T-helper 1 cell treated with Interleukin-12 subunit alpha and Interleukin-12 subunit beta and Interleukin-4 antibody, amounts not matched to agents 30 μg/mL and 1 μg/mL, for 36 hours (primary cell): ENCODE data around the gene SLC13A3.

Experiments used
- H3K27ac Mint-ChIP-seq: one replicate; pipeline ENCODE4 v1.8.0; 2021; ENCODE audit warnings: mild to moderate bottlenecking, mixed read lengths
- H3K27me3 Mint-ChIP-seq: one replicate; pipeline ENCODE4 v1.8.0; 2021; ENCODE audit warnings: low read depth, mixed read lengths
- H3K36me3 Mint-ChIP-seq: one replicate; pipeline ENCODE4 v1.8.0; 2021; ENCODE audit warnings: low read depth, mixed read lengths
- H3K4me1 Mint-ChIP-seq: one replicate; pipeline ENCODE4 v1.8.0; 2021; ENCODE audit warnings: low read depth, mixed read lengths
- H3K4me3 Mint-ChIP-seq: one replicate; pipeline ENCODE4 v1.8.0; 2021; ENCODE audit warnings: mild to moderate bottlenecking, moderate library complexity, mixed read lengths
- H3K9me3 Mint-ChIP-seq: one replicate; pipeline ENCODE4 v1.8.0; 2021; ENCODE audit warnings: mixed read lengths

SLC13A3 gene

DNA sequence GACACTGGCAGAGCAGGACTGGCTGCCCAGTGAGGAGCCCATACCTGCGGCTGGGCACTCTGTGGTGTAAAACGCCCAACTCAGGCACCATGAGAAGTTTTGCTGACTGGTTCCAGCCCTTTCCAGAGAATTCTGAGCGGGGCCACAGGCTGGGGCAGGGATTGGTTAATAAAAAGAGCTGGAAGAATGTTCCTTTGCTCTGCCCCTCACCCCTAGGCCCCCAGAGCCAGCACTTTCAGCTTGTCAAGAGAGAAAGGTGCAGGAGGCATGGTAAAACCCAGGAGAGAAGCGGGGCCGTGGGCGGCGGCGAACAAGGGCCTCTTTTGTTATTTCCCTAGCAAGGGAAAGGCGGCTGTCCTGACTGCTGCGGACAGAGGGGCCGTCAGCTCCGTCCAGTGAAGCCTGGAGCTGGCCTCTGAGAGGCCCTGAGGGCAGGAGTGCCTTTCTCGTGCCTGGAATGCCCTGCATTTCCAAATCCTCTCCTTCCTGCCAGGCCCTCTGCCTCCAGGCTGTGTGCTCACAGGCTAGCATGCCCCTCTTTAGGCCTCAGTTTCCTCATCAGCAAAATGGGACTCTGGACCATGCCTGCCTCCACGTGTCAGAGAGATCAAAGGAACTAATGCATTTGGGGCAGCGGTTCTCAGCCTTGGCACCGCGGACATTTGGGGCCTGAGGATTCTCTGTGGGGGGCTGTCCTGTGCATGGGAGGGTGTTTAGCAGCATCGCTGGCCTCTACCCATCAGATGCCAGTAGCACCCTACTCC is 12.9 kb downstream of the SLC13A3 start:
- Mint-ChIP-seq H3K27ac (no peak overlapping the region), H3K4me3 (no peak overlapping the region), H3K4me1 (no peaks in the 10 kb centered on the region), H3K9me3 (no peaks in the 10 kb centered on the region), H3K27me3 (peaks cover 8% of the 10 kb centered on the region), H3K36me3 (no peaks in the 10 kb centered on the region)

DNA sequence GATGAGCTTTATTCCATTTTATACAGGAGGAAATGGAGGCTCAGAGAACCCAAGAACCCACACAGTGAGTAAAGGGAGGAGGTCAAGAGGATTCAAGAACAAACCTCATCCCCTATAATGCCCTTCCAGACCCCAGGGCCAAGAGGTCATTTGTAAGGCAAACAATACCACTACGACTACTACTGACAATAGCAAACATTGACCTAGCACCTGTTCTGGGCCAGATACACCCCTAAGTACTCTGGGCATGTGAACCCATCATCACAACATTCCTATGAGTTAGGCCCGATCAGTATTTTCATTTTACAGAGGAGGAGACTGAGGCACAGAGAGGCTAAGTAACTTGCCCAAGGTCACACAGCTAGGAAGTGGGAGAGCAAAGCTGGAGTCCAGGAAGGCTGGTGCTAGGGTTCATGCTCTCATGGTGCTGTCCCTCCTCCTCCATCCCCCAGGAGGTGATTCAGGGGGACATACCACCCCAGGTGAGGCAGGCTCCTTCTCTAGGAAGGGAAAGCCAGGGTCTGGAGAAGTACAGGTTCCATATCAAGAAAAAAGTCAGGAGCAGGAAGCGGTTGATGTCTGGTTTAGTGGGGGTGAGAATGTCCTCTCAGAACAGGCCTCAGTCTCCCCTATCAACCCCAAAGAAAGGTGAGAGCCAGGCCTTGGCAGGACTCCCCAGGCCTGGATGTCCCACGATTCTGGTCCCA is 13.7 kb downstream of the SLC13A3 start:
- no peaks in the 10 kb centered on the region for H3K4me1 Mint-ChIP-seq
- no peaks in the 10 kb centered on the region for H3K36me3 Mint-ChIP-seq
- peaks cover 8% of the 10 kb centered on the region for H3K27me3 Mint-ChIP-seq
- H3K27ac Mint-ChIP-seq, result no peak overlapping the region
- no peak overlapping the region for H3K4me3 Mint-ChIP-seq
- no peaks in the 10 kb centered on the region for H3K9me3 Mint-ChIP-seq

DNA sequence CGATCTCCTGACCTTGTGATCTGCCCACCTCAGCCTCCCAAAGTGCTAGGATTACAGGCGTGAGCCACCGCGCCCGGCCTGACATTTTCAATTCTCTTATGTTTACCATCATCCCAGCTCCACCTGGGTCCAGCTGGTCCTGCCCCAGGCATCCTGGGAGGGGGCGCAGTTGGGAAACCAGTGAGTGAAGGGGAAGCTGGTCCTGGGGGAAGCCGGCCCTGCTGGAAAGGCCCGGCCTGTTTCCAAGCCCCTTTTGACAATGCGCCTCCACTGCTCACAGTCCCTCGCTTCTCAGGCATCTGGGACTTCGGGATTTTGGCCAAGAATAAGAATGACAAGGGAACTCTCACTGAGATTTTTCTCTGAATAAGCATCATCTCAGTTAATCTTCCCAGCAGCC is 14.2 kb downstream of the SLC13A3 start:
- no peaks in the 10 kb centered on the region for H3K4me1 Mint-ChIP-seq

DNA sequence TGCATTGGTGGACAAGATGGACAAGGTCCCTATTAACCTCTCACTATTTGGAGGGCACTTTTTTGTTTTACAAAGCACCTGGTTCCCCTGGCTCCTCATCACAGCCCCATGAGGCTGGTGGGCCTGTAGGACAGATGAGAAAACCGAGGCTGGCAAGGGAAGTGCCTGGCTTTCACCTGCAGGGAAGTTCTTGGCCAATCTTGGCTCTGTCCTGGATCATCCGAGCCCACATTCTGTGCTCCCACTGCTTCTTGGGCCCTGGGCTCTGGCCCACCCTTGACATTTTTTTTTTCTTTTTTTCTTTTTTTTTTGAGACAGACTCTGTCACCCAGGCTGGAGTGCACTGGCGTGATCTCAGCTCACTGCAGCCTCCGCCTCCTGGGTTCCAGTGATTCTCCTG is 14.7 kb downstream of the SLC13A3 start:
- no peaks in the 10 kb centered on the region for H3K4me1 Mint-ChIP-seq
- no peak overlapping the region for H3K4me3 Mint-ChIP-seq
- no peaks in the 10 kb centered on the region for H3K36me3 Mint-ChIP-seq
- peaks cover 8% of the 10 kb centered on the region for H3K27me3 Mint-ChIP-seq
- no peak overlapping the region for H3K27ac Mint-ChIP-seq
- no peaks in the 10 kb centered on the region for H3K9me3 Mint-ChIP-seq

More for the DNA sequence above, 14.2 kb downstream of the SLC13A3 start:
- H3K4me3 Mint-ChIP-seq, result no peak overlapping the region
- H3K27ac Mint-ChIP-seq, result no peak overlapping the region
- H3K27me3 Mint-ChIP-seq, result peaks cover 8% of the 10 kb centered on the region
- H3K9me3 Mint-ChIP-seq, result no peaks in the 10 kb centered on the region
- no peaks in the 10 kb centered on the region for H3K36me3 Mint-ChIP-seq

DNA sequence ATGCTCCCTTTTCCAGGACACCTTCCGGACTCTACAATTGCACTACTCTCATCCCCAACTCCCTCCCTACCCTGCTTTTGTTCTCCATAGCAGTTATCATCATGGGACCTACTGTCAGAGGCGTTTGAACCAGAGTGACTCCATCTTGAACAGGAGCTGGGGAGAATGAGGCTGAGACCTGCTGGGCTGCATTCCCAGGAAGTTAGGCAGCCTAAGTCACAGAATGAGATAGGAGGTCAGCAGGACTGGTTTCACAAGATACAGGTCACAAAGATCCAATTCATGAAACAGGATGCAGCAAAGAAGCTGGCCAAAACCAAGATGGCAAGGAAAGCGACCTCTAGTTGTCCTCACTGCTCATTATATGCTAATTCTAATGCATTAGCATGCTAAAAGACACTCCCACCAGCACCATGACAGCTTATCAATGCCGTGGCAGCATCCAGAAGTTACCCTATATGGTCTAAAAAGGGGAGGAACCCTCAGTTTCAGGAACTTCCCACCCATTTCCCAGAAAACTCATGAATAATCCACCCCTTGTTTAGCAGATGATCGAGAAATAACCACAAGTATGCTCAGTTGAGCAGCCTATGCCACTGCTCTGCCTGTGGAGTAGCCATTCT is 15.6 kb downstream of the SLC13A3 start:
- no peak overlapping the region for H3K4me3 Mint-ChIP-seq

DNA sequence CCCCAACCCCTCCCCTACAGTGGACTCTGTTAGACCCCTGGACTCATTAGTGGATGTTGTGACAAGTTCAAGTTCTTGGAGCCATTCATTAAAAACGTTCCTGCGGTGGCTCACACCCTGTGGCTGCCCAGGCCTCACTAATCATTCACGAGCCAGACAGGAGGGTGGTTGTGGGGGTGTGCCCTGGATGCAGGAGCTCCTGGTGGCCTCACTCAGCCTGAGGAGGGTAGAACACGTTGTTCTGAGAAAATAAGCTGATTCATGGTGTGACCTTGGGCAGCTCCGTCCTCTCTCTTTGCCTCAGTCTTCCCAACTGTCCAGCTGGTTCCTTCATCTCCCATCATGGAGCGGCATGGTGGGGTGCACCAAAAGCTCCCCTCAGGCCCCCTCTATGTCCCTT is 16.7 kb downstream of the SLC13A3 start:
- H3K4me1 Mint-ChIP-seq, result no peaks in the 10 kb centered on the region
- peaks cover 3% of the 10 kb centered on the region for H3K36me3 Mint-ChIP-seq
- peaks cover 17% of the 10 kb centered on the region for H3K27me3 Mint-ChIP-seq
- H3K4me3 Mint-ChIP-seq, result no peak overlapping the region
- peaks cover 4% of the 10 kb centered on the region for H3K9me3 Mint-ChIP-seq
- H3K27ac Mint-ChIP-seq, result no peak overlapping the region

More for the DNA sequence above, 15.6 kb downstream of the SLC13A3 start:
- H3K27ac Mint-ChIP-seq, result no peak overlapping the region
- peaks cover 8% of the 10 kb centered on the region for H3K27me3 Mint-ChIP-seq
- no peaks in the 10 kb centered on the region for H3K9me3 Mint-ChIP-seq
- no peaks in the 10 kb centered on the region for H3K36me3 Mint-ChIP-seq
- no peaks in the 10 kb centered on the region for H3K4me1 Mint-ChIP-seq

DNA sequence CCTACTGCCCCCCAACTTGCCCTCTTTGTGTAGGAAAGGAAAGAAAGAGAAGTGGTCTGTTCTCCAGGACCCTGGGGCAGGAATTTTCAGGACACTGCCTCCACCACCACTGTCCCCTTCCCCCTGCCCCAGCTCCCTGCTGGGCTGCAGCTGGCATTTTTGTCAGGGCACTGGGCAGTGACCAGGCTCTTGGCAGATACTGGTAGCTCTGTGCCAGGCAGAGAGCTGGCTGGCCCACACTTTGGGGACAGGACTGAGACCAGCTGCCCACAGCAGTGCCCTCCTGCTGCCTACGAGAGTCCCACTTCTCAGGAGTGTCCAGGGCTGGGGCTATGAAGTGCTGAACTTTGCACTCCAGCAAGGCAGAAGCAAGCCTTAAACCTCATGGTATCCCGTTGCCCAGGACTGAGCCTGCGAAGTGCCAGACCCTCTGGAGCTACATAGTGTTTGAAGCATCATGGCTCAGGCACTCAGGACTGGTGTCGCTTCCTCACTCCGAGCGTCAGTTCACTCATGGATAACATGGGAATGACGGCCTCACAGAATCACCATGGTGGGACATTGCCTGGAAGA is 19.3 kb downstream of the SLC13A3 start:
- Mint-ChIP-seq H3K36me3 (peaks cover 3% of the 10 kb centered on the region), H3K27ac (no peak overlapping the region), H3K4me1 (no peaks in the 10 kb centered on the region), H3K4me3 (no peak overlapping the region), H3K27me3 (peaks cover 22% of the 10 kb centered on the region), H3K9me3 (peaks cover 8% of the 10 kb centered on the region)

DNA sequence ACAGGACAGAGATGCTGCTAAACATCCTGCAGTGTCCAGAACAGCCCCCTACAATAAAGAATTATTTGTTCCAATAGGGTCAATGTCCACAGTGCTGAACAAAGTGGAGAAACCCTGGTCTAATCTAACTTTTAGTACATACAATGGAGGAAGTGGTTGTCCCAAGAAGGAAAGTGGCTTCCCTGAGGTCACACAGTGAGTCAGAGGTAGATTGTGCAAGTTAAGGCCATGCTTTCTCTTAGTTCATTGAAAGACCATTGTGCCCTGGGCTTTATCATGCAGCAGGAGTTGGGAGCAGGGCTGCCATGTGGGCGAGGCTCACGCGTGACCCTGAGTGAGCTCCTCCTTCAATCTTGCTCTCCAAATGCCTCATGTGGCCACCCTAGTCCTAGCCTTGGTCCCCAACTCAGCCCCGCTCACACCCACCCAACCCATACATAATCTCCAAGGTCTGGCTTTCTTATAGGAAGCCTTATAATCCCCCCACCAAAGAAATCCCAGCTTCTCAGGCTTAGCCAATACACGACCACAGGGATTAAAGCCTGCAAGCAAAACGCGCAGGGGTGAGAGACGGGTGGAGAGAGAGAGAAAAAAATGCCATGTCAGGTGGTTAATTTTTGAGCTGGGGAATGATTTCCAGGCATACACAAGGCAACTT is 19.9 kb downstream of the SLC13A3 start:
- peaks cover 8% of the 10 kb centered on the region for H3K9me3 Mint-ChIP-seq
- H3K4me3 Mint-ChIP-seq, result no peak overlapping the region
- no peaks in the 10 kb centered on the region for H3K4me1 Mint-ChIP-seq
- peaks cover 26% of the 10 kb centered on the region for H3K27me3 Mint-ChIP-seq
- H3K27ac Mint-ChIP-seq, result no peak overlapping the region
- H3K36me3 Mint-ChIP-seq, result peaks cover 3% of the 10 kb centered on the region

DNA sequence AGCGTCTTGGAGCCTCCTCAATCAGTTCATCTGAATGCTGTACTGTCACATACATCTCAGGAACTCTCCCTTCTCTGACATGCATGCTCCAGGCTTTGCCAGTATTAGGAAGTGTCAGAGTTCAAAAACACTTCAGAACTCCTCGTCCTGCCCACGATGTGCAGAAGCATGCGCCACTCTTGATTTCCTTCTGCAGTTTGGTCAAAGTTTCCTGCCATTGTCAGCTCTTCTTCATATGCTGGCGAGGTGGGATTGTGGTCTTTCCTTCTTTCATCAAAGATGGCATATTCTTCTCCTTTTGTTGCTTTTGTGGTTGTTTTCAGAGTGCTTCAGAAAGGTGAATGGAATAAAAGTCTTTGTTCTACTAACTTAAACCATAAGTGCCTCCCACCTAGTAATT is 21.0 kb downstream of the SLC13A3 start:
- H3K4me1 Mint-ChIP-seq, result no peaks in the 10 kb centered on the region
- H3K27me3 Mint-ChIP-seq, result peaks cover 35% of the 10 kb centered on the region
- no peak overlapping the region for H3K27ac Mint-ChIP-seq
- no peak overlapping the region for H3K4me3 Mint-ChIP-seq
- H3K36me3 Mint-ChIP-seq, result peaks cover 3% of the 10 kb centered on the region
- H3K9me3 Mint-ChIP-seq, result peaks cover 8% of the 10 kb centered on the region

DNA sequence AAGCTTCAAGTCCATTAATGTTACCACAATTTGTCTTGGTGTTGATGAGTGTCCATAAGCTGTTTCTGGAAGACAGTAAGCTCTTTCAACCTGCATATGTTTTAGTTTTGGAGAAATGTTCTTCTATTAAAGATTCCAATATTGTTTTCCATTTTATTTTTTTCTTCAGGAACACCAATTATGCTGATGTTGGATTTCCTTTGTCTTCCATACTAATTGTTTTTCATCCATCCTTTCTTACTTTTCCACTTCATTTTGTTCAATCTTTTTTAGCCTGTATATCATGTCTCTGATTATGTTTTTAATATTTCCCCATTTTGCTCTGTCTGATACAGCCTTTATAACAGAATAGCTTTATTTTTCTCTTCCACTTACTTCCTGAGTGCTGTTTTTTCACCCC is 21.9 kb downstream of the SLC13A3 start:
- H3K27me3 Mint-ChIP-seq, result peaks cover 42% of the 10 kb centered on the region
- H3K27ac Mint-ChIP-seq, result no peak overlapping the region
- H3K4me1 Mint-ChIP-seq, result no peaks in the 10 kb centered on the region
- no peak overlapping the region for H3K4me3 Mint-ChIP-seq
- peaks cover 9% of the 10 kb centered on the region for H3K9me3 Mint-ChIP-seq
- H3K36me3 Mint-ChIP-seq, result peaks cover 3% of the 10 kb centered on the region

DNA sequence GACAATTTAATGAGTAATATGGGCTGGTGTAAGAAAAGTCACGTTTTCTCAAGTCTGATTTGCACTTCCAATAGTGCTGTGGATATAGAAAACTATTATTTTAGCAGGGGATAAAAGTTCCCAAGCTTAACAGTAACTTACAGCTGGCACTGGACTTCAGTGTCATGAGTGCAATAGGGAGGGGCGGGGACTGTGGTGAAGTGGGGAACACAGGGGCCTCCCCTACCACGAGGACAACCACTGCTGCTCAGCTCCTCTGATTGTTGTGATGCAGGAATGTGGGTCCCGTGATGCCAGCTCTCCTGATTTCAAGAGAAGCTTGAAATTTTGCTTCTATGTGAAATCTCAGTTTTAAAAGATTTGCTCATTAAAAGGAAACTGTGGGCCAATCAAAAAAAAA is 24.0 kb downstream of the SLC13A3 start:
- Mint-ChIP-seq H3K4me3 (no peak overlapping the region), H3K36me3 (peaks cover 3% of the 10 kb centered on the region), H3K9me3 (peaks cover 16% of the 10 kb centered on the region), H3K4me1 (no peaks in the 10 kb centered on the region), H3K27me3 (peaks cover 51% of the 10 kb centered on the region), H3K27ac (no peak overlapping the region)

DNA sequence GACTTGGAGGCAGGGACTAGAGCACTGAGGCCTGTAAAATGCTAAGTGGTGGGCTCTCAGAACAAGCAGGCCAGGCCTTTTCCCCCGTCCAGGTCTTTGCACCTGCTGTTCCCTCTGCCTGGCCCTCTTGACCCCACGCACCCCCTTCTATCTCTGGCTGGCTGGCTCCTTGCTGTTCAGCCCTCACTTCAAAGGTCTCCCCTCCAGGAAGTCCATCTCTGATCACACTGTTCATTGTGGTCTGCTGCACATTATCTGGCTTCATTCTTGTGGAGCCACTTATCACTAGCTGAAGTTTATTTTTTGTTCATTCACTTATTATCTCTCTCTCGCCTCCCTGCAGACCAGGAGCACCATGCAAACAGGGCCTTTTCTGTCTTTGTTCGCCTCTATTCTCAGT is 24.5 kb downstream of the SLC13A3 start:
- Mint-ChIP-seq H3K4me3 (no peak overlapping the region), H3K27me3 (peaks cover 56% of the 10 kb centered on the region), H3K4me1 (no peaks in the 10 kb centered on the region), H3K9me3 (peaks cover 16% of the 10 kb centered on the region), H3K36me3 (peaks cover 3% of the 10 kb centered on the region), H3K27ac (no peak overlapping the region)

DNA sequence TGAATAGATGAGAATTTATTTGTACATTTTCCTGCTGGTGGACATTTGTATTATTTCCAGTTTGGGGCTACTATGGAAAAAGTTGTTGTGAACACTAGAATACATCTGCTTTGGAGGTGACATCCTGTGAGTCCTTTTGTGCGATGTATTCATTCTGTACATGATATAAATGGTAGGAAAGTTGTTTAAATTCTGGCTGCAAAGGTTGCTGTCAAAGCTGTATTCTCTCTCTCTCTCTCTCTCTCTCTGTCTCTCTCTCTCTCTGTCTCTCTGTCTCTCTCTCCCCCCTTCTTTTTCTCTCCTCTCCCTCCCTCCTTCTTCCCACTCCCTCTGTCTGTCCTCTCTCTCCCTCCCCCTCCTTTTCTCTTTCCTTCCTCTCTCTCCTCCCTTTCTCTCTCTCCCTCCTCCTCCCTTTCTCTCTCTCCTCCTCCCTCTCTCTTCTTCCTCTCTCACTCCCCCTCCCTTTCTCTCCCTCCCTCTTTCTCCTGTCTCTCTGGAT is 25.3 kb downstream of the SLC13A3 start:
- H3K9me3 Mint-ChIP-seq, result peaks cover 16% of the 10 kb centered on the region
- no peaks in the 10 kb centered on the region for H3K4me1 Mint-ChIP-seq
- peaks cover 3% of the 10 kb centered on the region for H3K36me3 Mint-ChIP-seq
- H3K27me3 Mint-ChIP-seq, result peaks cover 61% of the 10 kb centered on the region
- H3K4me3 Mint-ChIP-seq, result no peak overlapping the region
- no peak overlapping the region for H3K27ac Mint-ChIP-seq

DNA sequence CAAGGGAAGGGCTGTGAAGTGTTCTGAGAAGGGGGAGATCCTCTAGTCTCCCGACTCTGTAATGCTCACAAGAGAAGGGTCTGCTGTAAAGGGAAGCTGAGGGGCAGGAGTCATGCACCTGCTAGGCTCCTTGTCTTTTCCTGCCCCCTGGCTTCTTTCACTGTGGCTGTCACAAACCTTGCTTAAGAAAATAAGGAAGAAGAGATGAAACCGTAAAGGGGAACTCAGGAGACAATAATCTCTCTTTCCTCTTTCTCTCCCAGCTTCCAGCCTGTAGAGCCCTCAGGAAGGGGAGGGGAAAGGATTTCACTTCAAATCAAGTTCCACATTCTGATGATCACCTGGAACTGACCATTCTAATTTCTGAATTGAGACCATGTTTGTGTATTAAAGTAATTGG is 26.3 kb downstream of the SLC13A3 start:
- H3K36me3 Mint-ChIP-seq, result peaks cover 3% of the 10 kb centered on the region
- H3K27me3 Mint-ChIP-seq, result peaks cover 63% of the 10 kb centered on the region
- no peak overlapping the region for H3K27ac Mint-ChIP-seq
- H3K9me3 Mint-ChIP-seq, result peaks cover 16% of the 10 kb centered on the region
- H3K4me1 Mint-ChIP-seq, result no peaks in the 10 kb centered on the region
- no peak overlapping the region for H3K4me3 Mint-ChIP-seq
